Measurements from ENCODE around the gene HS3ST6. TPM values are rescaled to one million over a fixed set of nuclear protein-coding genes. Genes with fewer than 3 reads are reported as not detected.

Gene HS3ST6
- total and polyA plus RNA-seq, 2 of the 13 experiments (the other 11 are each of a cell fraction or from before 2014, with no cell fraction given), result not detected

GRCh38 chr16:1913327-1914083 lies 4.7 kb downstream of the HS3ST6 start:
- Histone ChIP-seq H3K4me3 (replicated peaks in 1 of 3; ENCODE audit: insufficient read depth in 1 of 3, low read depth in 2 of 3, low read length in 3 of 3) (no peak overlapping the region), H3K27me3 (ENCODE audit: control insufficient read depth in 1 of 2, insufficient read depth in 2 of 2, low read length in 2 of 2) (peaks cover 23 to 66% of the 10 kb centered on the region in 2 experiments), H3K27ac (ENCODE audit: extremely low read length, insufficient read depth, low read length) (no peak overlapping the region), H3K9ac (ENCODE audit: insufficient read depth, low read depth, low read length) (no peak overlapping the region), H3K36me3 (replicated peaks in 1 of 2; ENCODE audit: control insufficient read depth in 1 of 2, insufficient read depth in 2 of 2, low read length in 2 of 2) (no peaks in the 10 kb centered on the region), H3K9me3 (ENCODE audit: low read length) (no peaks in the 10 kb centered on the region), H4K20me1 (ENCODE audit: insufficient read depth, low read length) (no peaks in the 10 kb centered on the region), H2AFZ (ENCODE audit: low read length) (no peak overlapping the region), H3K4me2 (ENCODE audit: low read depth, low read length) (no peak overlapping the region), H3K79me2 (ENCODE audit: insufficient read depth, low read length) (no peaks in the 10 kb centered on the region), H3K4me1 (ENCODE audit: insufficient read depth, low read length) (peaks cover 9% of the 10 kb centered on the region)
- ChIA-PET POLR2A (no interaction called here), CTCF (ENCODE audit: low intra/inter-chr PET ratio, low total read pairs) (no interaction called here)
- 22% methylated on average over 18 of the region's 21 CpGs for WGBS (ENCODE audit: low lambda C conversion rate)
- no TSS peak for BruUV-seq (replicated peaks)
- in situ Hi-C loops (cut with HindIII; ENCODE audit: extremely low pct_ligation_motif_present, low pct_unique_long_range_greater_than_20kb) (no loop called here), intact Hi-C loops (cut with micrococcal nuclease; ENCODE audit: unreplicated experiment) (no loop called here)
- ATAC-seq, result peak; percentile 12
- TF ChIP-seq SP5 (CRISPR knock-in tag; IDR thresholded peaks at IDR 0.05; ENCODE audit: borderline replicate concordance, low read depth) (0 out of 2 replicates have a peak, but pooled peaks have one; percentile 18), FOXA1 (IDR thresholded peaks at IDR 0.05) (no peak), FOXA1 (CRISPR knock-in tag; IDR thresholded peaks at IDR 0.05) (peak; percentile 56), ZSCAN25 (CRISPR knock-in tag; IDR thresholded peaks at IDR 0.05) (peak; percentile 95), TFAP4 (IDR thresholded peaks at IDR 0.05; ENCODE audit: borderline replicate concordance, low read depth) (peak; percentile 89), HNRNPH1 (optimal IDR thresholded peaks at IDR 0.05; ENCODE audit: low read depth, low read length) (no peak)
- no peak for FAIRE-seq
- no peak for DNase-seq (ENCODE audit: low spot score)

GRCh38 chr16:1912215-1912543 lies 6.0 kb downstream of the HS3ST6 start:
- FAIRE-seq (no peak), DNase-seq (ENCODE audit: low spot score) (no peak), ATAC-seq (no peak)
- H3K4me2 ChIP-seq (ENCODE audit: low read depth, low read length), result no peak overlapping the region
- H3K9ac ChIP-seq (ENCODE audit: insufficient read depth, low read depth, low read length), result no peak overlapping the region
- no peak overlapping the region for H3K4me3 ChIP-seq (replicated peaks in 1 of 3; ENCODE audit: insufficient read depth in 1 of 3, low read depth in 2 of 3, low read length in 3 of 3)
- no peaks in the 10 kb centered on the region for H3K79me2 ChIP-seq (ENCODE audit: insufficient read depth, low read length)
- H3K9me3 ChIP-seq (ENCODE audit: low read length), result no peaks in the 10 kb centered on the region
- no TSS peak for BruUV-seq (replicated peaks)
- intact Hi-C loops (cut with micrococcal nuclease; ENCODE audit: unreplicated experiment), result no loop called here
- H2AFZ ChIP-seq (ENCODE audit: low read length), result no peak overlapping the region
- H3K36me3 ChIP-seq (replicated peaks in 1 of 2; ENCODE audit: control insufficient read depth in 1 of 2, insufficient read depth in 2 of 2, low read length in 2 of 2), result no peaks in the 10 kb centered on the region
- CTCF ChIA-PET (ENCODE audit: low intra/inter-chr PET ratio, low total read pairs), result no interaction called here
- 26% methylated on average over 4 of the region's 17 CpGs for WGBS (ENCODE audit: low lambda C conversion rate)
- H3K27ac ChIP-seq (ENCODE audit: extremely low read length, insufficient read depth, low read length), result no peak overlapping the region
- POLR2A ChIA-PET, result interaction anchor here (0.6 kb wide), 1 partner anchor 109 kb away, joined by 3 read pairs; no protein-coding TSS in a partner anchor
- in situ Hi-C loops (cut with HindIII; ENCODE audit: extremely low pct_ligation_motif_present, low pct_unique_long_range_greater_than_20kb), result no loop called here
- H3K27me3 ChIP-seq (ENCODE audit: control insufficient read depth in 1 of 2, insufficient read depth in 2 of 2, low read length in 2 of 2), result peaks cover 29 to 71% of the 10 kb centered on the region in 2 experiments
- peaks cover 9% of the 10 kb centered on the region for H3K4me1 ChIP-seq (ENCODE audit: insufficient read depth, low read length)
- no peaks in the 10 kb centered on the region for H4K20me1 ChIP-seq (ENCODE audit: insufficient read depth, low read length)
- no peak for TF ChIP-seq ZNF143 (CRISPR knock-in tag; IDR thresholded peaks at IDR 0.05)
- TF ChIP-seq ZNF18 (CRISPR knock-in tag; IDR thresholded peaks at IDR 0.05; ENCODE audit: insufficient replicate concordance), result no peak
- TF ChIP-seq LBX2 (CRISPR knock-in tag; IDR thresholded peaks at IDR 0.05; ENCODE audit: borderline replicate concordance), result no peak
- TF ChIP-seq MYC (CRISPR knock-in tag; IDR thresholded peaks at IDR 0.05; ENCODE audit: borderline replicate concordance), result no peak
- TF ChIP-seq XRCC5 (optimal IDR thresholded peaks at IDR 0.05; ENCODE audit: low read length), result no peak
- TF ChIP-seq POGZ (CRISPR knock-in tag; IDR thresholded peaks at IDR 0.05), result no peak
- no peak for TF ChIP-seq ZNF788 (CRISPR knock-in tag; IDR thresholded peaks at IDR 0.05; ENCODE audit: borderline replicate concordance)
- TF ChIP-seq ZNF777 (CRISPR knock-in tag; IDR thresholded peaks at IDR 0.05), result no peak
- TF ChIP-seq MED13 (CRISPR knock-in tag; IDR thresholded peaks at IDR 0.05), result no peak
- TF ChIP-seq ZNF367 (CRISPR knock-in tag; IDR thresholded peaks at IDR 0.05; ENCODE audit: borderline replicate concordance), result no peak
- no peak for TF ChIP-seq LCORL (IDR thresholded peaks at IDR 0.05)
- TF ChIP-seq LCORL (CRISPR knock-in tag; IDR thresholded peaks at IDR 0.05), result no peak
